NB4 (cell line): ENCODE results near the gene IL25.

Source experiments
- TF ChIP-seq, protein P1 (sequence below): IDR thresholded peaks from one replicate; pipeline ENCODE4 v1.5.1; 2012; ENCODE audit warnings: low read depth, low read length
- TF ChIP-seq, protein P2 (sequence below): IDR thresholded peaks from 2 replicates; pipeline ENCODE4 v1.6.1; 2011; ENCODE audit warnings: low read depth, low read length

DNA sequence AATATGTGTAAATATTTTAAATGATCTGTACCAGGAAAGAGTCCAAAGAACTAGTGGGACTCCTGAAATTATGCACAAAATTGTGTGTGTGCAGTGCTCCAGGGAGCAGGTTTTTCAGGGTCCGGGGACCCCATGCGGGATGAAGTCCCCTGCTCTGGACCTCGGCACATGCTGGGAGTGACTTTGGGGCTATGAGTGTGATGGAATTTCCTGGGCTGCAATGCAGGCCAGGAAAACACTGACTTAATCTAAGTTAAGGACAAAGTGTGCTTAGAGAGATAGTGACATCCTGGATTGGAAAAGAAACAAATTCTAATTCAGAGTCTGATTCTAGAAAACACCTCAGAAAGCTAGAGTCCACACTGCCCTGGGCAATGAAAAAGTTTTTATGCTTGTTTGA, 41.6 kb downstream of the IL25 start:
- TF ChIP-seq, protein P1, sequence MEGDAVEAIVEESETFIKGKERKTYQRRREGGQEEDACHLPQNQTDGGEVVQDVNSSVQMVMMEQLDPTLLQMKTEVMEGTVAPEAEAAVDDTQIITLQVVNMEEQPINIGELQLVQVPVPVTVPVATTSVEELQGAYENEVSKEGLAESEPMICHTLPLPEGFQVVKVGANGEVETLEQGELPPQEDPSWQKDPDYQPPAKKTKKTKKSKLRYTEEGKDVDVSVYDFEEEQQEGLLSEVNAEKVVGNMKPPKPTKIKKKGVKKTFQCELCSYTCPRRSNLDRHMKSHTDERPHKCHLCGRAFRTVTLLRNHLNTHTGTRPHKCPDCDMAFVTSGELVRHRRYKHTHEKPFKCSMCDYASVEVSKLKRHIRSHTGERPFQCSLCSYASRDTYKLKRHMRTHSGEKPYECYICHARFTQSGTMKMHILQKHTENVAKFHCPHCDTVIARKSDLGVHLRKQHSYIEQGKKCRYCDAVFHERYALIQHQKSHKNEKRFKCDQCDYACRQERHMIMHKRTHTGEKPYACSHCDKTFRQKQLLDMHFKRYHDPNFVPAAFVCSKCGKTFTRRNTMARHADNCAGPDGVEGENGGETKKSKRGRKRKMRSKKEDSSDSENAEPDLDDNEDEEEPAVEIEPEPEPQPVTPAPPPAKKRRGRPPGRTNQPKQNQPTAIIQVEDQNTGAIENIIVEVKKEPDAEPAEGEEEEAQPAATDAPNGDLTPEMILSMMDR = no peak
- TF ChIP-seq, protein P2, sequence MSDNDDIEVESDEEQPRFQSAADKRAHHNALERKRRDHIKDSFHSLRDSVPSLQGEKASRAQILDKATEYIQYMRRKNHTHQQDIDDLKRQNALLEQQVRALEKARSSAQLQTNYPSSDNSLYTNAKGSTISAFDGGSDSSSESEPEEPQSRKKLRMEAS = no peak
